GM18517 (cell line): ENCODE data around the gene PCDHGA5.
"Not testable (repeated sequence)": the region's sequence is repeated elsewhere in the genome, so short reads cannot be mapped to it uniquely, and the experiment has no call there.

Experiments used
- ATAC-seq: cut with Tn5 transposase; IDR thresholded peaks from one replicate; pipeline ENCODE4 v1.9.1; 2021; ENCODE audit warnings: mild to moderate bottlenecking, moderate library complexity; ENCODE audit not compliant: unreplicated experiment

Gene PCDHGA5

GRCh38 chr5:141349917-141350619, 13.9 kb upstream of the PCDHGA5 start, which contains the start of gene PCDHGB1:
PCDHGB1 (plus strand) TSS chr5:141350099; CDS start chr5:141350261, 162 bp downstream.
- ATAC-seq: no peak

GRCh38 chr5:141351591-141351990, 12.4 kb upstream of the PCDHGA5 start:
- ATAC-seq: no peak

GRCh38 chr5:141354900-141355469, 9.0 kb upstream of the PCDHGA5 start, which contains the start of gene PCDHGA4:
PCDHGA4 (plus strand) TSS chr5:141355021; CDS start chr5:141355108, 87 bp downstream.
- no peak for ATAC-seq

GRCh38 chr5:141355641-141356040, 8.3 kb upstream of the PCDHGA5 start:
- ATAC-seq: no peak

GRCh38 chr5:141356133-141356532, 7.8 kb upstream of the PCDHGA5 start:
- ATAC-seq: no peak

GRCh38 chr5:141356950-141357349, 7.0 kb upstream of the PCDHGA5 start:
- no peak for ATAC-seq

- peak; percentile 56 for ATAC-seq
Observed at GRCh38 chr5:141359790-141360426, 4.1 kb upstream of the PCDHGA5 start, which contains the start of gene PCDHGB2. PCDHGB2 (plus strand) TSS chr5:141359994; CDS start chr5:141360136, 142 bp downstream.

GRCh38 chr5:141360685-141361084, 3.3 kb upstream of the PCDHGA5 start:
- no peak for ATAC-seq

- no peak for ATAC-seq
Observed at GRCh38 chr5:141362719-141363118, 1.2 kb upstream of the PCDHGA5 start.

- no peak for ATAC-seq
Observed at GRCh38 chr5:141366016-141366896, 2.3 kb downstream of the PCDHGA5 start.

- peak; percentile 90 for ATAC-seq
Observed at GRCh38 chr5:141369994-141370848, 6.3 kb downstream of the PCDHGA5 start, which contains the start of gene PCDHGB3. PCDHGB3 (plus strand) TSS chr5:141370242; CDS start chr5:141370395, 153 bp downstream.

- no peak for ATAC-seq
Observed at GRCh38 chr5:141371572-141372475, 7.9 kb downstream of the PCDHGA5 start.

- no peak for ATAC-seq
Observed at GRCh38 chr5:141373673-141374317, 9.8 kb downstream of the PCDHGA5 start, which contains the start of gene PCDHGA6. PCDHGA6 (plus strand) TSS chr5:141373891; CDS start chr5:141374084, 193 bp downstream.

GRCh38 chr5:141374627-141375026, 10.7 kb downstream of the PCDHGA5 start:
- no peak for ATAC-seq

- not testable (repeated sequence) for ATAC-seq
Observed at GRCh38 chr5:141375444-141376155, 11.6 kb downstream of the PCDHGA5 start.

GRCh38 chr5:141382469-141383294, 18.7 kb downstream of the PCDHGA5 start, which contains the start of gene PCDHGA7:
PCDHGA7 (plus strand) TSS chr5:141382742; CDS start chr5:141382900, 158 bp downstream.
- ATAC-seq: no peak
